CD4-positive, alpha-beta T cell (primary cell): ENCODE results near the gene CBX2. TPM values are rescaled to one million over a fixed set of nuclear protein-coding genes. Genes with fewer than 3 reads are reported as not detected.

ENCODE experiments used
- ATAC-seq: fragments of 200-7000 bp; cut with Tn5 transposase; one replicate; pipeline ENCODE4 v1.10.0; 2022; ENCODE audit warnings: mild to moderate bottlenecking; ENCODE audit not compliant: poor library complexity
- CTCF ChIA-PET: fragments of 350-600 bp; sonication (Branson Sonifier 250); formaldehyde crosslinking; loops from one replicate; lab custom pipeline; 2021; ENCODE audit warnings: antibody characterized with exemption, inconsistent platforms; lab: Charles Lee
- POLR2A ChIA-PET: fragments of 350-600 bp; sonication (Branson Sonifier 250); formaldehyde crosslinking; loops from one replicate; lab custom pipeline; 2021; ENCODE audit warnings: antibody characterized with exemption, inconsistent platforms; lab: Charles Lee
- DNase-seq, 14 experiments: peaks; one replicate each; pipeline ENCODE4 v3.0.0-alpha.2; 2013 to 2020; ENCODE audit warnings: mixed read lengths in 2 of 14
- H3K27ac ChIP-seq, 2 donors: one replicate each; pipeline versions ENCODE4 v1.5.1 to v1.7.0; 2013; ENCODE audit warnings: low read length in 2 of 2, low read depth in 1 of 2, mild to moderate bottlenecking in 1 of 2
- H3K27me3 ChIP-seq, 2 experiments: 1 replicate in 1 of 2; 2 replicates in 1 of 2; pipeline versions ENCODE4 v1.6.1 to v1.7.0; 2013; ENCODE audit warnings: low read length in 2 of 2, control low read depth in 1 of 2, mild to moderate bottlenecking in 1 of 2, moderate library complexity in 1 of 2; ENCODE audit not compliant: insufficient read depth in 2 of 2, control insufficient read depth in 1 of 2
- H3K36me3 ChIP-seq: one replicate; pipeline ENCODE4 v1.6.1; 2013; ENCODE audit warnings: low read length, control low read depth; ENCODE audit not compliant: insufficient read depth
- H3K4me1 ChIP-seq: one replicate; pipeline ENCODE4 v1.6.1; 2013; ENCODE audit warnings: low read length, control low read depth; ENCODE audit not compliant: insufficient read depth
- H3K4me3 ChIP-seq: one replicate; pipeline ENCODE4 v1.5.1; 2013; ENCODE audit warnings: mild to moderate bottlenecking, low read length, moderate library complexity
- H3K9me3 ChIP-seq, 2 experiments: 1 replicate in 1 of 2; 2 replicates in 1 of 2; pipeline versions ENCODE4 v1.6.1 to v1.7.0; 2013; ENCODE audit warnings: low read length in 2 of 2, mild to moderate bottlenecking in 2 of 2, control low read depth in 1 of 2, moderate library complexity in 1 of 2; ENCODE audit not compliant: control insufficient read depth in 1 of 2, insufficient read depth in 1 of 2
- H3K27ac Mint-ChIP-seq: one replicate; pipeline ENCODE4 v1.8.0; 2020; ENCODE audit warnings: mixed read lengths
- H3K27me3 Mint-ChIP-seq: one replicate; pipeline ENCODE4 v1.8.0; 2021; ENCODE audit warnings: mixed read lengths
- H3K36me3 Mint-ChIP-seq: one replicate; pipeline ENCODE4 v1.8.0; 2021; ENCODE audit warnings: low read depth, mixed read lengths
- H3K4me1 Mint-ChIP-seq: one replicate; pipeline ENCODE4 v1.8.0; 2021; ENCODE audit warnings: low read depth, mixed read lengths
- H3K4me3 Mint-ChIP-seq: one replicate; pipeline ENCODE4 v1.8.0; 2020; ENCODE audit warnings: mild to moderate bottlenecking, mixed read lengths
- H3K9me3 Mint-ChIP-seq: one replicate; pipeline ENCODE4 v1.8.0; 2020; ENCODE audit warnings: mixed read lengths
- CTCF ChIP-seq: fragments of 200-600 bp; IDR thresholded peaks from one replicate; pipeline ENCODE4 v1.8.0; 2022; ENCODE audit warnings: antibody characterized with exemption, mild to moderate bottlenecking
- intact Hi-C, 2 experiments: fragments of 100-400 bp; cut with DNase I in 1 of 2; cut with micrococcal nuclease in 1 of 2; formaldehyde crosslinking; loops; one replicate each; pipeline versions ENCODE4 v1.15.1 to v1.9.0; 2023 to 2025; cut with DNase I, micrococcal nuclease
- total RNA-seq, 174 experiments: library from RNA in 2 of 174; stranded (reverse) in 2 of 174; gene quantifications; one replicate each; pipeline ENCODE4 v1.2.3 and lab custom pipeline; 2021 to 2026

The CBX2 gene
- total RNA-seq, 2 experiments from 2014 or later, result 0.31 TPM; not detected in 1

DNA sequence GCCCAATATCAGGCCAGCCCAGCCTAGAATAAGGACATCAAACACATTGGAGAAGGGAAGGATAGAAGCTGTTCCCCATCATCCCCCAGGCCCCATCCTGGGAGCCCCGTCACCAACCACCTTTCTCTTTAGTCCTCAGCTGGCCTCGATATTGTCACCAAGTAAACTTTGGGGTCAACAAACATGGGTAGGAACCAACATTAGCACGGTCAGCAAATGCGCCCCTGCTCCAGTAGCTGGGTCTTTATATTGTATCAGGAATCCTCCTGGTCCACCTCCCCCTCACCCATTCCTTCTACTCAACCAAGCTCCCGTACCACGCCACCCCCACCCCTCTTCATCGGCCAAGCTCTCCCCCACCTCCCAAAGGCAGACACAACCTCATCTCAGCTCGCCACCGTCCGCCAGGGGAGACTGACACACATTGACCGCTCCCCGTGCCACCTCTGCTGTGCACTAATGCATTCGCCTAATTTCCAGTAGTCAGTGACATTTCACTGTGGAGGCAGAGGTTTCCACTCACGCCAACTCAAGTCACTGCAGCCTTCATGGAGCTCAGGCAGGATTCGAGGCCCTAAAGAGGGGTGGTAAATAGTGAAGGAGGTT is 20.7 kb upstream of the CBX2 start:
- intact Hi-C loops, result no loop called here
- no peak overlapping the region for H3K4me3 Mint-ChIP-seq
- Histone ChIP-seq H3K4me1 (no peaks in the 10 kb centered on the region), H3K27ac (no peak overlapping the region), H3K4me3 (no peak overlapping the region), H3K9me3 (no peaks in the 10 kb centered on the region), H3K27me3 (peaks cover 8 to 9% of the 10 kb centered on the region in 2 experiments), H3K36me3 (no peaks in the 10 kb centered on the region)
- no peak for DNase-seq
- H3K36me3 Mint-ChIP-seq, result no peaks in the 10 kb centered on the region
- ChIA-PET CTCF (no interaction called here), POLR2A (no interaction called here)
- H3K27me3 Mint-ChIP-seq, result peaks cover 30% of the 10 kb centered on the region
- TF ChIP-seq CTCF, result no peak
- no peaks in the 10 kb centered on the region for H3K9me3 Mint-ChIP-seq
- ATAC-seq, result no peak
- no peak overlapping the region for H3K27ac Mint-ChIP-seq
- no peaks in the 10 kb centered on the region for H3K4me1 Mint-ChIP-seq

DNA sequence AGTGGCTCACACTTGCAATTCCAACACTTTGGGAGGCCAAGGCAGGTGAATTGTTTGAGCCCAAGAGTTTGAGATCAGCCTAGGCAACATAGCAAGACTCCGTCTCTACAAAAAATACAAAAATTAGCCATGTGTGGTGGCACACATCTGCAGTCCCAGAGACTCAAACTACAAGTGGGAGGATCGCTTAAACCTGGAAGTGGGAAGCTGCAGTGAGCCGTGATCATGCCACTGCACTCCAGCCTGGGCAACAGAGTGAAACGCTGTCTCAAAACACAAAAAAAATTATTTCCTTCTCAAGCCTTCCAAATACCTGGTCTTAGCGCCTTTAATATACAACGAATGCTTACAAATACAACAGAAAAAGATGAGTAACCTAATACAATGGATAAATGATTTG is 19.7 kb upstream of the CBX2 start:
- Mint-ChIP-seq H3K4me3 (no peak overlapping the region), H3K4me1 (no peaks in the 10 kb centered on the region), H3K36me3 (no peaks in the 10 kb centered on the region), H3K9me3 (no peaks in the 10 kb centered on the region), H3K27ac (no peak overlapping the region), H3K27me3 (peaks cover 30% of the 10 kb centered on the region)
- TF ChIP-seq CTCF, result no peak
- Histone ChIP-seq H3K36me3 (no peaks in the 10 kb centered on the region), H3K4me1 (no peaks in the 10 kb centered on the region), H3K27ac (no peak overlapping the region), H3K27me3 (peaks cover 5 to 6% of the 10 kb centered on the region in 2 experiments), H3K9me3 (no peaks in the 10 kb centered on the region), H3K4me3 (no peak overlapping the region)
- ChIA-PET POLR2A (no interaction called here), CTCF (no interaction called here)
- ATAC-seq (no peak), DNase-seq (no peak)
- intact Hi-C loops, result no loop called here

GRCh38 chr17:79760197-79760906 is 17.6 kb upstream of the CBX2 start:
- CTCF ChIA-PET, result no interaction called here
- no peak overlapping the region for H3K4me3 Mint-ChIP-seq

More at GRCh38 chr17:79760197-79760906, 17.6 kb upstream of the CBX2 start:
- no peaks in the 10 kb centered on the region for H3K36me3 ChIP-seq
- peaks cover 22% of the 10 kb centered on the region for H3K27me3 Mint-ChIP-seq
- ATAC-seq (no peak), DNase-seq (no peak)
- H3K4me1 Mint-ChIP-seq, result no peaks in the 10 kb centered on the region
- H3K36me3 Mint-ChIP-seq, result no peaks in the 10 kb centered on the region
- H3K9me3 Mint-ChIP-seq, result no peaks in the 10 kb centered on the region
- intact Hi-C loops, result no loop called here
- no peak for TF ChIP-seq CTCF
- POLR2A ChIA-PET, result no interaction called here
- H3K4me1 ChIP-seq, result no peaks in the 10 kb centered on the region
- H3K27me3 ChIP-seq, result peaks cover 3 to 4% of the 10 kb centered on the region in 2 experiments
- no peaks in the 10 kb centered on the region for H3K9me3 ChIP-seq
- H3K4me3 ChIP-seq, result no peak overlapping the region
- H3K27ac Mint-ChIP-seq, result no peak overlapping the region
- no peak overlapping the region for H3K27ac ChIP-seq
